GM12878 (cell line): ENCODE measurements around the gene LARGE1. TPM values are rescaled to one million over a fixed set of nuclear protein-coding genes. Genes with fewer than 3 reads are reported as not detected.

Experiments
- ATAC-seq: fragments of 200-7000 bp; cut with Tn5 transposase; 3 replicates; pipeline ENCODE4 v1.9.1; 2020; ENCODE audit warnings: mild to moderate bottlenecking, moderate library complexity
- BruUV-seq: library from RNA; stranded (reverse); fragments of 400-500 nt; replicated peaks from 2 replicates; lab custom pipeline; 2021; lab: Mats Ljungman, UMichigan
- CTCF ChIA-PET: fragments of 300-600 bp; sonication (Branson Sonifier 250); formaldehyde crosslinking; extraction: SDS; loops from one replicate; lab custom pipeline; 2021; ENCODE audit warnings: inconsistent platforms; lab: Yijun Ruan, JAX
- POLR2A ChIA-PET: fragments of 350-600 bp; formaldehyde crosslinking; extraction: SDS; loops from one replicate; lab custom pipeline; 2021; ENCODE audit warnings: inconsistent platforms; lab: Charles Lee
- RAD21 ChIA-PET: fragments of 300-600 bp; sonication (Branson Sonifier 250); formaldehyde crosslinking; loops from one replicate; lab custom pipeline; 2023; ENCODE audit warnings: antibody characterized with exemption; ENCODE audit not compliant: unreplicated experiment; lab: Charles Lee
- SMC1A ChIA-PET: fragments of 300-600 bp; sonication (Branson Sonifier 250); formaldehyde crosslinking; loops from one replicate; lab custom pipeline; 2023; ENCODE audit not compliant: unreplicated experiment, uncharacterized antibody; lab: Charles Lee
- DNase-seq: peaks from one replicate; pipeline ENCODE4 v3.0.0-alpha.2; 2011; ENCODE audit warnings: low read depth, low spot score
- FAIRE-seq: peaks from 3 replicates; lab custom pipeline; 2011; peaks lifted over from hg19 to GRCh38; lab: Jason Lieb, UNC
- H2AFZ ChIP-seq: 2 replicates; pipeline ENCODE4 v1.6.0; 2011; ENCODE audit warnings: low read depth, low read length, control low read depth; ENCODE audit not compliant: control insufficient read depth
- H3K27ac ChIP-seq: 2 replicates; pipeline ENCODE4 v1.5.1; 2011; ENCODE audit warnings: control low read depth; ENCODE audit not compliant: control insufficient read depth, insufficient read depth
- H3K27me3 ChIP-seq, 2 experiments: replicated peaks in 1 of 2; 2 replicates each; pipeline versions ENCODE4 v1.6.0 to v1.6.1; 2011; ENCODE audit warnings: low read length in 1 of 2; ENCODE audit not compliant: control insufficient read depth in 2 of 2, insufficient read depth in 2 of 2
- H3K36me3 ChIP-seq, 2 experiments: 2 replicates each; pipeline ENCODE4 v1.5.1; 2011; ENCODE audit warnings: low read length in 1 of 2; ENCODE audit not compliant: control insufficient read depth in 2 of 2, insufficient read depth in 2 of 2
- H3K4me1 ChIP-seq: 2 replicates; pipeline ENCODE4 v1.6.1; 2011; ENCODE audit warnings: mild to moderate bottlenecking, low read length, moderate library complexity, mixed read lengths; ENCODE audit not compliant: control insufficient read depth, insufficient read depth
- H3K4me2 ChIP-seq: 2 replicates; pipeline ENCODE4 v1.6.0; 2011; ENCODE audit warnings: control low read depth; ENCODE audit not compliant: control insufficient read depth, insufficient read depth
- H3K4me3 ChIP-seq: fragments of 200-600 bp; sonication (generic); 2 replicates; pipeline ENCODE4 v1.5.1; 2016
- H3K79me2 ChIP-seq: 2 replicates; pipeline ENCODE4 v1.6.0; 2011; ENCODE audit warnings: low read length; ENCODE audit not compliant: control insufficient read depth, insufficient read depth
- H3K9ac ChIP-seq: 2 replicates; pipeline ENCODE4 v1.8.0; 2011; ENCODE audit warnings: low read length, control low read depth, mixed read lengths; ENCODE audit not compliant: control insufficient read depth, insufficient read depth
- H3K9me3 ChIP-seq: replicated peaks from 3 replicates; pipeline ENCODE4 v1.5.1; 2011; ENCODE audit warnings: mild to moderate bottlenecking, low read length; ENCODE audit not compliant: control insufficient read depth, insufficient read depth
- H4K20me1 ChIP-seq: 2 replicates; pipeline ENCODE4 v1.6.0; 2011; ENCODE audit not compliant: control insufficient read depth, insufficient read depth
- HCFC1 ChIP-seq: fragments of 150-350 bp; IDR thresholded peaks from 2 replicates; pipeline ENCODE4 v1.6.1; 2014; ENCODE audit warnings: low read length
- JUND ChIP-seq: IDR thresholded peaks from 2 replicates; pipeline ENCODE4 v1.6.1; 2012; ENCODE audit warnings: low read depth, mild to moderate bottlenecking, low read length, improper control_type of control experiment, moderate library complexity
- MTA3 ChIP-seq: IDR thresholded peaks from 2 replicates; pipeline ENCODE4 v1.6.1; 2012; ENCODE audit warnings: low read length, inconsistent platforms, borderline replicate concordance
- MXI1 ChIP-seq: fragments of 150-350 bp; IDR thresholded peaks from 2 replicates; pipeline ENCODE4 v1.6.1; 2011; ENCODE audit warnings: low read depth, mild to moderate bottlenecking, inconsistent platforms, low read length, improper control_type of control experiment
- NR2F1 ChIP-seq: fragments of 450-650 bp; conservative IDR thresholded peaks from 2 replicates; pipeline ENCODE4 v1.6.1; 2017; ENCODE audit warnings: mild to moderate bottlenecking
- TCF3 ChIP-seq: IDR thresholded peaks from 2 replicates; pipeline ENCODE4 v1.6.1; 2012; ENCODE audit warnings: low read depth, mild to moderate bottlenecking, low read length, borderline replicate concordance; ENCODE audit not compliant: insufficient read depth
- WRNIP1 ChIP-seq: IDR thresholded peaks from 2 replicates; pipeline ENCODE4 v1.6.1; 2011; ENCODE audit warnings: low read depth, low read length, improper control_type of control experiment, borderline replicate concordance
- ZBED1 ChIP-seq: IDR thresholded peaks from 2 replicates; pipeline ENCODE4 v1.6.1; 2016; ENCODE audit warnings: borderline replicate concordance
- WGBS: methylation state at CpG from one replicate; pipeline ENCODE4 v1.1.6; 2016; ENCODE audit warnings: low lambda C conversion rate; ENCODE audit not compliant: insufficient replicate concordance, insufficient coverage; ENCODE audit errors: missing lambda C conversion rate; 5-methylcytosine and 5-hydroxymethylcytosine counted together
- in situ Hi-C: fragments of 300-500 bp; cut with MboI; formaldehyde crosslinking; loops from 9 replicates; pipeline ENCODE4 v1.14.3; 2018; ENCODE audit warnings: mixed read lengths
- intact Hi-C: fragments of 100-400 bp; cut with micrococcal nuclease; formaldehyde crosslinking; loops from one replicate; pipeline ENCODE4 v1.14.2; 2022; ENCODE audit not compliant: unreplicated experiment
- polyA plus RNA-seq, 11 experiments: library from polyadenylated mRNA; depleted of rRNA in 4 of 11; unstranded in 6 of 11; stranded (reverse) in 5 of 11; fragments of >200 nt; fragmentation: Nextera tagmentation in 4 of 11; fragmentation: Illumina TruSeq in 1 of 11; extraction: Ambion mirVana in 4 of 11; extraction: Trizol in 1 of 11; gene quantifications; 1 replicate in 1 of 11; 2 replicates in 10 of 11; pipeline versions ENCODE4 v1.2.1 to v1.2.3, GENCODE V29; 2011 to 2016; ENCODE audit warnings: inconsistent platforms in 2 of 11, missing spikeins in 2 of 11, low read depth in 1 of 11
- total RNA-seq, 4 experiments: library from RNA; depleted of rRNA in 3 of 4; stranded (reverse); fragments of >200 nt in 3 of 4; fragmentation: Illumina TruSeq in 1 of 4; extraction: Trizol in 1 of 4; gene quantifications; 2 replicates each; pipeline versions ENCODE4 v1.2.1 to v1.2.3, GENCODE V29; 2013 to 2021
- TF ChIP-seq, protein P1 (sequence below): IDR thresholded peaks from 2 replicates; pipeline ENCODE4 v1.6.1; 2012; ENCODE audit warnings: low read depth, low read length, improper control_type of control experiment

Gene LARGE1
- total and polyA plus RNA-seq, 10 of the 15 experiments (the other 5 are each of a cell fraction or from before 2014, with no cell fraction given) = 3.2 to 41.4 (median 17.3) TPM

DNA sequence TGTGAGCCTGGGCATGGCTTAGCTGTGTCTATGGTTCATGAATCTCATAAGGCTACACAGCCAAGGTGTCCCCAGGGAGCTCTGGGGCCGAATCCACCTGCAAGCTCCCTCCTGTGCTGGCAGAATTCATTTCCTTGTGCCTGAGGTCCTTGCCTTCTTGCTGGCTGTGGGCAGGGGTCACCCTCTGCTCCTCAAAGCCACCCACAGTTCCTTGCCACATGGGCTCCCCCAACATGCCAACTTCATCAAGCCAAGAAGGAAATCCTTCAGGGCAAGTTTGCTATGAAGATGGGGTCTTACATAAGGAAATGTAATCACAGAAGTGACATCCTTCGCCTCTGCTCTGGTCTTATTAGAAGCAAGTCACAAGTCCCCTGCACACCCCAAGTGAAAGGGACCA, 24.8 kb downstream of the LARGE1 start:
- Histone ChIP-seq H3K4me2 (peak overlapping the region; percentile 92; the same call in 1 of the 2 replicates), H3K9ac (0 out of 2 replicates have a peak overlapping the region, but pooled peaks have one; percentile 9), H4K20me1 (no peaks in the 10 kb centered on the region), H3K27me3 (no peaks in the 10 kb centered on the region), H2AFZ (no peak overlapping the region), H3K4me3 (peak overlapping the region; percentile 21; the same call in 1 of the 2 replicates), H3K9me3 (peaks cover 2% of the 10 kb centered on the region; the same call in 2 of the 3 replicates), H3K4me1 (peaks cover 49% of the 10 kb centered on the region), H3K27ac (peak overlapping the region; percentile 95), H3K79me2 (peaks cover 57% of the 10 kb centered on the region), H3K36me3 (no peaks in the 10 kb centered on the region)
- SMC1A ChIA-PET = interaction anchor here (1.1 to 1.2 kb wide), 2 partner anchors 30 to 89 kb away, joined by 3 read pairs; no protein-coding TSS in a partner anchor
- TF ChIP-seq JUND = no peak
- TF ChIP-seq, protein P1, sequence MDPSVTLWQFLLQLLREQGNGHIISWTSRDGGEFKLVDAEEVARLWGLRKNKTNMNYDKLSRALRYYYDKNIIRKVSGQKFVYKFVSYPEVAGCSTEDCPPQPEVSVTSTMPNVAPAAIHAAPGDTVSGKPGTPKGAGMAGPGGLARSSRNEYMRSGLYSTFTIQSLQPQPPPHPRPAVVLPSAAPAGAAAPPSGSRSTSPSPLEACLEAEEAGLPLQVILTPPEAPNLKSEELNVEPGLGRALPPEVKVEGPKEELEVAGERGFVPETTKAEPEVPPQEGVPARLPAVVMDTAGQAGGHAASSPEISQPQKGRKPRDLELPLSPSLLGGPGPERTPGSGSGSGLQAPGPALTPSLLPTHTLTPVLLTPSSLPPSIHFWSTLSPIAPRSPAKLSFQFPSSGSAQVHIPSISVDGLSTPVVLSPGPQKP = no peak
- TF ChIP-seq TCF3 = no peak
- TF ChIP-seq MXI1 = no peak
- WGBS = 57% methylated on average over 2 of the region's 2 CpGs
- in situ Hi-C loops = no loop called here
- CTCF ChIA-PET = no interaction called here
- BruUV-seq = no TSS peak
- no peak for ATAC-seq
- intact Hi-C loops = no loop called here
- POLR2A ChIA-PET = no interaction called here
- FAIRE-seq = no peak
- no peak for DNase-seq
- RAD21 ChIA-PET = interaction anchor here (0.9 kb wide), 1 partner anchor 22 kb away, joined by 3 read pairs; no protein-coding TSS in a partner anchor

DNA sequence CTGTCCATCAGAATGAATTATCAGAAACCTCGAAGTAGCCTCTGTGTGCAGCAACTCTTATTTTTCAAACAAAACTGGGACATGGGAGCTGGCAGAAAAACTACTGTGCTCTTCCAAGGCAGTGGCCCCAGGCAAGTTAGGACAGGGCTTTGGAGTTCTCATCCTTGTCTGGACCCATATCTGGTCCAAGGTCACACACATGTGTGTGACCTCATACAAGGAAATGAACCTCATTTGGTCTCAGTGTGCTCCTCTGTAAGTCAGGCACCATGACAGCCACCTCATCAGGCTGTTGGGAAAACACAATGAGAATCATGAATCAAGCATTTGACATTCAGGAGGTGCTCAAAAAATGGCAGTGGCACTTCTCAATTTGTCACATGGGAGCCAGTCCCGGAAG, 25.8 kb downstream of the LARGE1 start:
- Histone ChIP-seq H3K4me3 (no peak overlapping the region), H3K27me3 (no peaks in the 10 kb centered on the region), H4K20me1 (no peaks in the 10 kb centered on the region), H3K36me3 (no peaks in the 10 kb centered on the region), H3K27ac (no peak overlapping the region), H3K4me2 (no peak overlapping the region), H3K9ac (no peak overlapping the region), H3K79me2 (peaks cover 60% of the 10 kb centered on the region), H3K4me1 (peaks cover 58% of the 10 kb centered on the region), H2AFZ (no peak overlapping the region), H3K9me3 (peaks cover 2% of the 10 kb centered on the region; the same call in 2 of the 3 replicates)
- no TSS peak for BruUV-seq
- ChIA-PET CTCF (interaction anchor here (0.6 kb wide), 1 partner anchor 314 kb away, joined by 3 read pairs; no protein-coding TSS in a partner anchor), RAD21 (no interaction called here), SMC1A (interaction anchor here (1.1 to 1.2 kb wide), 2 partner anchors 29 to 88 kb away, joined by 3 read pairs; no protein-coding TSS in a partner anchor), POLR2A (no interaction called here)
- WGBS = 93% methylated on average over 2 of the region's 2 CpGs
- ATAC-seq = no peak
- in situ Hi-C loops (no loop called here), intact Hi-C loops (no loop called here)
- TF ChIP-seq HCFC1 (no peak), WRNIP1 (no peak), MTA3 (no peak), NR2F1 (no peak), ZBED1 (no peak)
- FAIRE-seq = no peak
- no peak for DNase-seq
